LNCAP (cell line): ENCODE data around the gene NPSR1.

Experiments used
- CTCF ChIP-seq: fragments of 450-650 bp; IDR thresholded peaks from 2 replicates; pipeline ENCODE4 v1.5.1; 2017; ENCODE audit warnings: mild to moderate bottlenecking

Gene NPSR1

GRCh38 chr7:34656041-34656440 lies 2.0 kb upstream of the NPSR1 start:
- no peak for TF ChIP-seq CTCF

DNA sequence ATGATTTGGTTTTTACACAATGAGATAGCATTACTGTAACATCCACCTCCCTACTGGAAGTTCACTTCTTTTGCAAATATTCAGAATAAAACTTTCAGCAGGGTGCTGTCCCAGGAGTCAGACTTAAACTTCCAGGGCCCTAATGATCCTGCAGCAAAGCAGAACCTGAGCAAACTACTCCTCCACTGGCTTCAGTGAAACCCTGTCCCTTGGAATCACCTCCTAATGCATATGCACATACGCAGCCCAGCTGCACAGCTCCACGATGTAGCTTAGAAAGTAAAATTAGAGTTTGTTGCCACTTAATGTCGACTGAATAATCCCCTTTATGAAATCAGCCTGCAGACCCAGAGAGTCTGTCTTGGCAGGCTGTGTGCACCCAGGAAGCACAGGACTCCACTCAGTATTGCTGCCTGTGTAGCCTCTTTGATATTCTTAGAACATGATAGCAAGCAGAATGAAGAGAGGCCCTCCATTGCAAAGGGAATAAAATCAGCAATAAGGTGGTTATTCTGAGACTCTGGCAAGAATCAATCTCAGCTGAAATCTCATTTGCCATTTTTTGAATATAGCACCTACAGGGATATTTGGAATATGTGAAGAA lies 1.6 kb downstream of the NPSR1 start:
- no peak for TF ChIP-seq CTCF

- no peak for TF ChIP-seq CTCF
These were observed 4.2 kb downstream of the NPSR1 start for GRCh38 chr7:34662058-34662708.

- TF ChIP-seq CTCF, result no peak
These were observed 6.7 kb downstream of the NPSR1 start for GRCh38 chr7:34664755-34665154.

DNA sequence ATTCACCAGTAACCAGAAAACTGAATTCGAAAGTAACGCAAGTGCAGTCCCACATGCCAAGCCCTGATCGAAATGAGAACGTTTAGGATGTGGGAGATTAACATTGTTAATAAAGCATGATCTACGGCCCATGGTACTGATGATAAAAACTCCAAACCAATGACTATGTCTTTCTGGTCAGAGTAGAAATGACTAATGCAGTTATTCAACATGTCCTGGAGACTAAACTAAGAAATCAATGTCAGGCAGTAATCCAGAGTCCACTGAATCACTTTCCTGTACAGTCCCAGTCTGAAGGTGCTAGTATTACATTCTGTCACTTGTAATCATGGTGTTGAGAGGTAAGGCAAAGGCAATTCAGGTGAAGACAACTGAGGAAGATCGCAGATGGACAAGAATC lies 14.4 kb downstream of the NPSR1 start:
- TF ChIP-seq CTCF, result no peak

GRCh38 chr7:34673066-34673465 lies 15.0 kb downstream of the NPSR1 start:
- TF ChIP-seq CTCF, result no peak

DNA sequence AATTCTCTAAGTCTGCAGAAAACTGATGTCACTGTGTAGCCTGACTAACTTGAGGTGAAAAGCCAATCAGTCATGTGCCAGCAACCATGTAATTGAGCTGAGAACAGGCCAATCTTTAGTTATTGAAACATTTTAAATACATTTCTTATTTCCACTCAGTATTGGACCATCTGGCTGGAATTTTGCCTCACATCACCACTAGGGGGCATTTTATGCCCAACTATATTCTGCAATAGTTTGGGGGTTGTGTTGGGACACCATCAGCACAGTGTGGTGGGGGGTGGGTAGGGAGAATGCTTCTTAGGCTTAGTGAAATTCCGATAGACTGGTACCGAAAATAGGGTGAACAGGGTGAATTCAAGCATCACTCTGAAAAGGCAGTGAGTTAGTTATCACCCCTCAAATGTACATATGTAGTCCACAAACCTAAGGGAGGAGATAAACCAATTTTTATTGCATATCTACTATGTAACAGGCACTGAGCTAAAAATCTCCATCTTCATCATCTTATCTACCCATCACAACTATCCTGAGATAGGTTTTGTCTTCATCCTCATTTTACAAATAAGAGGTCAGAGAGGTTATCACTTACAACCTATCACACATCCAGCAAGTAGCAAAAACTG lies 17.8 kb downstream of the NPSR1 start:
- TF ChIP-seq CTCF, result peak; percentile 77
